Hepatocyte (in vitro differentiated cells): ENCODE data around the gene PTPRM. TPM values are rescaled to one million over a fixed set of nuclear protein-coding genes. Genes with fewer than 3 reads are reported as not detected.

ENCODE experiments used
- DNase-seq: peaks from one replicate; pipeline ENCODE4 v3.0.0-alpha.2; 2016; ENCODE audit warnings: low spot score
- H2AFZ ChIP-seq: fragments of 200-600 bp; sonication (generic); 2 replicates; pipeline ENCODE4 v1.6.0; 2016; ENCODE audit warnings: antibody characterized with exemption, mild to moderate bottlenecking
- H3K27ac ChIP-seq: fragments of 200-600 bp; sonication (generic); 2 replicates; pipeline ENCODE4 v1.5.1; 2016; ENCODE audit warnings: mild to moderate bottlenecking
- H3K27me3 ChIP-seq: fragments of 200-600 bp; sonication (generic); 2 replicates; pipeline ENCODE4 v1.6.1; 2016
- H3K36me3 ChIP-seq: fragments of 200-600 bp; sonication (generic); replicated peaks from 2 replicates; pipeline ENCODE4 v1.5.1; 2016; ENCODE audit warnings: low read depth; ENCODE audit not compliant: insufficient read depth
- H3K4me1 ChIP-seq: fragments of 200-600 bp; sonication (generic); 2 replicates; pipeline ENCODE4 v1.5.1; 2016; ENCODE audit warnings: mild to moderate bottlenecking, moderate library complexity; ENCODE audit not compliant: insufficient read depth
- H3K4me2 ChIP-seq: fragments of 200-600 bp; sonication (generic); 2 replicates; pipeline ENCODE4 v1.6.0; 2016
- H3K4me3 ChIP-seq: fragments of 200-600 bp; sonication (generic); 2 replicates; pipeline ENCODE4 v1.5.1; 2016; ENCODE audit warnings: mild to moderate bottlenecking
- H3K79me2 ChIP-seq: fragments of 200-600 bp; sonication (generic); 2 replicates; pipeline ENCODE4 v1.6.0; 2017; ENCODE audit warnings: mild to moderate bottlenecking
- H3K9me2 ChIP-seq: fragments of 200-600 bp; sonication (generic); replicated peaks from 2 replicates; pipeline ENCODE4 v1.6.0; 2017; ENCODE audit warnings: mild to moderate bottlenecking; ENCODE audit not compliant: insufficient read depth
- H3K9me3 ChIP-seq: fragments of 200-600 bp; sonication (generic); 2 replicates; pipeline ENCODE4 v1.5.1; 2016; ENCODE audit warnings: low read depth, mild to moderate bottlenecking
- H4K20me1 ChIP-seq: fragments of 200-600 bp; sonication (generic); 2 replicates; pipeline ENCODE4 v1.6.0; 2016; ENCODE audit warnings: mild to moderate bottlenecking; ENCODE audit not compliant: insufficient read depth, poor library complexity, severe bottlenecking
- EZH2 ChIP-seq: fragments of 200-600 bp; sonication (generic); IDR thresholded peaks from 2 replicates; pipeline ENCODE4 v1.6.1; 2016; ENCODE audit warnings: antibody characterized with exemption, mild to moderate bottlenecking, borderline replicate concordance
- EZH2phosphoT487 ChIP-seq: fragments of 200-600 bp; sonication (generic); IDR thresholded peaks from one replicate; pipeline ENCODE4 v1.6.1; 2018; ENCODE audit warnings: antibody characterized with exemption, mild to moderate bottlenecking, low read depth, moderate library complexity; ENCODE audit not compliant: unreplicated experiment, severe bottlenecking
- WGBS: methylation state at CpG from one replicate; pipeline ENCODE4 v1.1.6; 2016; ENCODE audit warnings: low lambda C conversion rate; ENCODE audit errors: missing lambda C conversion rate; 5-methylcytosine and 5-hydroxymethylcytosine counted together
- polyA plus RNA-seq: library from polyadenylated mRNA; unstranded; fragments of >200 nt; fragmentation: Nextera tagmentation; extraction: Ambion mirVana; gene quantifications from 2 replicates; pipeline ENCODE4 v1.2.1, GENCODE V29; 2016
- total RNA-seq: library from RNA; depleted of rRNA; stranded (reverse); fragments of >200 nt; gene quantifications from 2 replicates; pipeline ENCODE4 v1.2.3, GENCODE V29; 2014
- TF ChIP-seq, protein P1 (sequence below): fragments of 200-600 bp; sonication (generic); IDR thresholded peaks from 2 replicates; pipeline ENCODE4 v1.5.1; 2016; ENCODE audit warnings: antibody characterized with exemption, mild to moderate bottlenecking; ENCODE audit not compliant: poor library complexity

Gene PTPRM
- total and polyA plus RNA-seq, 2 experiments from 2014 or later = 26.1 to 47.4 TPM

DNA sequence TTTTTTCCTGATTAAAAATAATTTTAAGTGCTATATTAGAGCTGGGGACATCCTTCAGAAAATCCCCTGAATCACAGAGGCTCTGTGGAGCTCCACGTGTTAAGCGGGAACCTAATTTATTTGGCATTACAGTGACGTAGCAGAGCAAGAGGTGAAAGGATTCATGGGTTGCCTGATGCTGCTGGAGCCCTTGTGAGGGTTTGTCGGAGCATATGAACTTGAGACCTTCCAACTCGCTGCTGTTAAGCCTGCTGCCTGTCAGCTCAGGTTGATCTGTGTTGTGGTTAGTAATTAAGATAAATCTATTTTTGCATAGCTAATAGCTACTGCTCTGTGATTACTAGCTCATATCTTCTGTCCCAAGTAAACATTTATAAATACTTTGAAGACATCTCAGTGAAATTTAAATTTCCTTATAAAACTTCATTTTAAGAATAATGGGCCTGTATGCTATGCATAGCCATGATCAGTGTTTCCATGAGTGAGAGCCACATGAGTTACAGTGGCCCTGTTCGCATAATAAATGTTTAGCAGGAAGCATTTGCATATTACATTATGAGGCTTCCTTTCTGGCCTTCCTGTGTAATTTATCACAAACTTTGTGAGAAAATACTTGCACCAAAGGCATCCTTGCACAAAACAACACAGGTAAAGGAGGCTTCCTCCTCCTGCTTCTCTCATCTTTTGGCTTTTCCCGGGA lies 438.9 kb downstream of the PTPRM start:
- H3K4me1 ChIP-seq = no peaks in the 10 kb centered on the region
- H3K79me2 ChIP-seq = no peaks in the 10 kb centered on the region
- no peak for DNase-seq
- no peaks in the 10 kb centered on the region for H3K27me3 ChIP-seq
- no peak overlapping the region for H3K4me3 ChIP-seq
- no peaks in the 10 kb centered on the region for H3K9me3 ChIP-seq
- H2AFZ ChIP-seq = no peak overlapping the region
- no peaks in the 10 kb centered on the region for H4K20me1 ChIP-seq
- H3K9me2 ChIP-seq = no peaks in the 10 kb centered on the region
- H3K36me3 ChIP-seq = no peaks in the 10 kb centered on the region
- no peak overlapping the region for H3K27ac ChIP-seq
- 74% methylated on average over 7 of the region's 7 CpGs for WGBS
- TF ChIP-seq EZH2 (no peak), EZH2phosphoT487 (no peak)
- TF ChIP-seq, protein P1, sequence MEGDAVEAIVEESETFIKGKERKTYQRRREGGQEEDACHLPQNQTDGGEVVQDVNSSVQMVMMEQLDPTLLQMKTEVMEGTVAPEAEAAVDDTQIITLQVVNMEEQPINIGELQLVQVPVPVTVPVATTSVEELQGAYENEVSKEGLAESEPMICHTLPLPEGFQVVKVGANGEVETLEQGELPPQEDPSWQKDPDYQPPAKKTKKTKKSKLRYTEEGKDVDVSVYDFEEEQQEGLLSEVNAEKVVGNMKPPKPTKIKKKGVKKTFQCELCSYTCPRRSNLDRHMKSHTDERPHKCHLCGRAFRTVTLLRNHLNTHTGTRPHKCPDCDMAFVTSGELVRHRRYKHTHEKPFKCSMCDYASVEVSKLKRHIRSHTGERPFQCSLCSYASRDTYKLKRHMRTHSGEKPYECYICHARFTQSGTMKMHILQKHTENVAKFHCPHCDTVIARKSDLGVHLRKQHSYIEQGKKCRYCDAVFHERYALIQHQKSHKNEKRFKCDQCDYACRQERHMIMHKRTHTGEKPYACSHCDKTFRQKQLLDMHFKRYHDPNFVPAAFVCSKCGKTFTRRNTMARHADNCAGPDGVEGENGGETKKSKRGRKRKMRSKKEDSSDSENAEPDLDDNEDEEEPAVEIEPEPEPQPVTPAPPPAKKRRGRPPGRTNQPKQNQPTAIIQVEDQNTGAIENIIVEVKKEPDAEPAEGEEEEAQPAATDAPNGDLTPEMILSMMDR = no peak
- no peak overlapping the region for H3K4me2 ChIP-seq

DNA sequence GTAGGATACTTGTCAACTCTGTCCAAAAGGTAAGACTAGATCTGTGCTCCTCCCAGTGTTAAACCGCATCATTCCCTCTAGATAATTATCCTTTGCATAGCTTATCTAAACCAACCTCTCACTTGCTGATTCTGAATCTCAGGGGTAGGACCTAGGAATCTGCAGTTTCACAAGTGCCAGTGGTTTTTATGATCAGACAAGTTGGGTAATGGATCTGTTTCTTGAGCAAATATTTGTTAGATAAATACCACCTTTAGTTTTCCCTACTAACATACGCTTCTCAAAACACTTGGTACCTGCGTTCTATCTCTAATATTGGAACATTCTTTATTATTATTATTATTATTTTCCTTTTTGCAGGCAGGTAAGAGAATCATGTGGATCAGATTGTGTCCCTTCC lies 439.9 kb downstream of the PTPRM start:
- Histone ChIP-seq H3K4me3 (no peak overlapping the region), H3K9me2 (no peaks in the 10 kb centered on the region), H2AFZ (no peak overlapping the region), H3K4me2 (no peak overlapping the region), H3K4me1 (no peaks in the 10 kb centered on the region), H3K27me3 (no peaks in the 10 kb centered on the region), H3K36me3 (no peaks in the 10 kb centered on the region), H3K27ac (no peak overlapping the region), H4K20me1 (no peaks in the 10 kb centered on the region), H3K9me3 (no peaks in the 10 kb centered on the region), H3K79me2 (no peaks in the 10 kb centered on the region)
- no peak for DNase-seq
- TF ChIP-seq EZH2 (no peak), EZH2phosphoT487 (no peak)
- TF ChIP-seq, protein P1 = no peak
- WGBS = 76% methylated on average over 3 of the region's 3 CpGs

DNA sequence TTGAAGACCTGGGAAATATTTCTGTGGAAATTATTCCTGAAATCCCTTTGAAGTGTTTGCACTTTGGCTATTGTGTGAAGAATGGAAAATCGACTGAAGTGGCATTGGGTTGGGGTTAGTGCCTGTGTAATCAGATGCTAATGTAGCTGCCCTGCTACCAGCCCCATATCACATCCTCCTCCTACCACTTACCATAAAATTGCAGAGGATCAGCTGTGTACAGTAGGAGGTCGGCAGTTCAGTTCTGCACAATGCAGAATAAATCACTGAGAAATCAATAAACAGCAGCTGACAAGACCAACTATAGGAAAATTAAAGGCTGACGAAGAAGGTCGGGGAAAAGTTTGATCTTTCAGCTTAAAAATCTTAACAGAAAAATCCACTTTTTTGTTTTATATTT lies 440.9 kb downstream of the PTPRM start:
- TF ChIP-seq, protein P1 = no peak
- TF ChIP-seq EZH2phosphoT487 (no peak), EZH2 (no peak)
- H2AFZ ChIP-seq = no peak overlapping the region
- H3K4me3 ChIP-seq = no peak overlapping the region
- H3K4me2 ChIP-seq = no peak overlapping the region
- H3K27ac ChIP-seq = no peak overlapping the region
- DNase-seq = no peak
- H3K79me2 ChIP-seq = no peaks in the 10 kb centered on the region
- no peaks in the 10 kb centered on the region for H3K9me3 ChIP-seq
- no peaks in the 10 kb centered on the region for H3K9me2 ChIP-seq
- no peaks in the 10 kb centered on the region for H3K36me3 ChIP-seq
- no peaks in the 10 kb centered on the region for H3K4me1 ChIP-seq
- H3K27me3 ChIP-seq = no peaks in the 10 kb centered on the region
- no peaks in the 10 kb centered on the region for H4K20me1 ChIP-seq
- 75% methylated on average over 4 of the region's 4 CpGs for WGBS
